K562 (cell line): Measurements from ENCODE around the gene CHCHD1. TPM values are rescaled to one million over a fixed set of nuclear protein-coding genes. Genes with fewer than 3 reads are reported as not detected.
A peak's percentile ranks its signal among the peaks of the same experiment; 100 is the strongest.

Experiments
- COPS2 ChIP-seq: fragments of 450-650 bp; conservative IDR thresholded peaks from 2 replicates; pipeline ENCODE4 v1.6.1; 2016; ENCODE audit warnings: mild to moderate bottlenecking, moderate library complexity
- FOXA1 ChIP-seq: fragments of 450-650 bp; IDR thresholded peaks from 2 replicates; pipeline ENCODE4 v1.6.1; 2016; ENCODE audit warnings: mild to moderate bottlenecking, borderline replicate concordance
- HDAC2 ChIP-seq: fragments of 450-650 bp; IDR thresholded peaks from 2 replicates; pipeline ENCODE4 v1.6.1; 2016; ENCODE audit warnings: mild to moderate bottlenecking
- HDAC8 ChIP-seq: fragments of 450-650 bp; IDR thresholded peaks from 2 replicates; pipeline ENCODE4 v1.6.1; 2016; ENCODE audit warnings: mild to moderate bottlenecking, missing genetic modification characterization, moderate library complexity, missing compliant biosample characterization
- HMGXB4 ChIP-seq: sonication (generic); formaldehyde crosslinking; IDR thresholded peaks from 2 replicates; pipeline ENCODE4 v1.8.1; 2023; ENCODE audit warnings: mild to moderate bottlenecking, missing genetic modification reagents
- MBD1 ChIP-seq: fragments of 250-450 bp; sonication (Bioruptor Pico); IDR thresholded peaks from 2 replicates; pipeline ENCODE4 v1.8.0; 2022; ENCODE audit warnings: inconsistent platforms
- MTA3 ChIP-seq: fragments of 450-650 bp; formaldehyde crosslinking; IDR thresholded peaks from 2 replicates; pipeline ENCODE4 v1.6.1; 2017; ENCODE audit warnings: mild to moderate bottlenecking, borderline replicate concordance
- NUFIP1 ChIP-seq: fragments of 450-650 bp; IDR thresholded peaks from 2 replicates; pipeline ENCODE4 v1.6.1; 2018; ENCODE audit not compliant: partially characterized antibody
- POLR2AphosphoS5 ChIP-seq: IDR thresholded peaks from 2 replicates; pipeline ENCODE4 v1.6.1; 2011; ENCODE audit warnings: mild to moderate bottlenecking, low read depth, low read length, moderate library complexity; ENCODE audit not compliant: control insufficient read depth, insufficient read depth
- PTBP1 ChIP-seq: fragments of 200-400 bp; formaldehyde crosslinking; IDR thresholded peaks from 2 replicates; pipeline ENCODE4 v1.6.1; 2017; ENCODE audit warnings: low read depth, low read length
- RAD21 ChIP-seq, 2 experiments: fragments of 250-450 bp in 1 of 2; fragments of 450-650 bp in 1 of 2; sonication (Bioruptor Pico) in 1 of 2; formaldehyde crosslinking in 1 of 2; IDR thresholded peaks in 1 of 2; conservative IDR thresholded peaks in 1 of 2; 2 replicates each; pipeline versions ENCODE4 v1.4.0 to v1.8.0; 2020 to 2022; ENCODE audit warnings: mild to moderate bottlenecking in 2 of 2, moderate library complexity in 1 of 2
- RBBP5 ChIP-seq: fragments of 200-600 bp; sonication (generic); IDR thresholded peaks from 2 replicates; pipeline ENCODE4 v1.6.1; 2012; ENCODE audit warnings: borderline replicate concordance, mild to moderate bottlenecking, low read length, control low read depth, inconsistent platforms; ENCODE audit not compliant: insufficient read depth, poor library complexity, severe bottlenecking
- SMAD1 ChIP-seq: fragments of 150-350 bp; IDR thresholded peaks from 2 replicates; pipeline ENCODE4 v1.6.1; 2014; ENCODE audit warnings: low read length, low read depth; ENCODE audit not compliant: partially characterized antibody
- SRF ChIP-seq, 2 experiments: fragments of 250-450, 450-650 bp in 1 of 2; sonication (Bioruptor Pico) in 1 of 2; sonication (generic) in 1 of 2; formaldehyde crosslinking; IDR thresholded peaks; 2 replicates each; pipeline versions ENCODE4 v1.5.0 to v1.5.1; 2020 to 2022; ENCODE audit warnings: mild to moderate bottlenecking in 1 of 2, missing genetic modification reagents in 1 of 2
- THAP7 ChIP-seq: fragments of 250-450 bp; sonication (Bioruptor Pico); IDR thresholded peaks from 2 replicates; pipeline ENCODE4 v1.5.0; 2021
- TRIM24 ChIP-seq, 2 experiments: fragments of 450-650 bp; IDR thresholded peaks; 2 replicates each; pipeline ENCODE4 v1.6.1; 2016
- UBTF ChIP-seq, 2 experiments: IDR thresholded peaks; 2 replicates each; pipeline ENCODE4 v1.6.1; 2012; ENCODE audit warnings: improper control_type of control experiment in 2 of 2, low read depth in 2 of 2, low read length in 2 of 2, borderline replicate concordance in 1 of 2
- ZBTB34 ChIP-seq: fragments of 250-450 bp; sonication (Bioruptor Pico); IDR thresholded peaks from 2 replicates; pipeline ENCODE4 v1.8.0; 2021; ENCODE audit warnings: mild to moderate bottlenecking, moderate library complexity
- ZNF224 ChIP-seq: sonication (generic); formaldehyde crosslinking; IDR thresholded peaks from 2 replicates; pipeline ENCODE4 v1.8.0; 2022; ENCODE audit warnings: mild to moderate bottlenecking, missing genetic modification reagents
- polyA plus RNA-seq, 8 experiments: library from polyadenylated mRNA; depleted of rRNA in 4 of 8; stranded (reverse) in 5 of 8; unstranded in 3 of 8; fragments of >200 nt; fragmentation: Nextera tagmentation in 2 of 8; fragmentation: Illumina TruSeq in 1 of 8; extraction: Ambion mirVana in 2 of 8; extraction: Trizol in 1 of 8; gene quantifications; 2 replicates each; pipeline versions ENCODE4 v1.2.1 to v1.2.3, GENCODE V29; 2011 to 2014; ENCODE audit warnings: inconsistent platforms in 1 of 8, missing spikeins in 1 of 8
- total RNA-seq, 7 experiments: library from RNA; depleted of rRNA in 6 of 7; stranded (reverse); fragments of >200 nt in 6 of 7; fragmentation: Illumina TruSeq in 2 of 7; extraction: Trizol in 2 of 7; gene quantifications; 2 replicates each; pipeline versions ENCODE4 v1.2.1 to v1.2.3, GENCODE V29; 2011 to 2021; ENCODE audit warnings: low replicate concordance in 1 of 7

CHCHD1 gene
- total and polyA plus RNA-seq, 9 of the 15 experiments (the other 6 are each of a cell fraction or from before 2014, with no cell fraction given), result 52.9 to 126 (median 83.4) TPM

GRCh38 chr10:73785721-73786511, 4.1 kb downstream of the CHCHD1 start (continued):
- TF ChIP-seq MBD1 (CRISPR knock-in tag) (no peak), UBTF (IDR thresholded peaks at IDR 0.05; ENCODE audit: borderline replicate concordance in 1 of 2, low read depth in 2 of 2, low read length in 2 of 2) (peak in 1 of 2 experiments; percentile 89; a peak in 2 of 4 replicates), ZNF224 (no peak), COPS2 (no peak), MTA3 (peak; percentile 29; the same call in 1 of the 2 replicates), HDAC2 (peak; percentile 77), PTBP1 (no peak), RAD21 (CRISPR knock-in tag; conservative IDR thresholded peaks at IDR 0.05 in 1 of 2, IDR thresholded peaks at IDR 0.05 in 1 of 2) (peak in 1 of 2 experiments; percentile 10; a peak in 1 of 4 replicates), HDAC8 (no peak), SRF (CRISPR knock-in tag; IDR thresholded peaks at IDR 0.05) (peak in 1 of 2 experiments; percentile 62; a peak in 1 of 4 replicates), RBBP5 (peak; percentile 29), FOXA1 (no peak), ZBTB34 (CRISPR knock-in tag) (no peak), NUFIP1 (no peak), TRIM24 (IDR thresholded peaks at IDR 0.05) (no peak), THAP7 (CRISPR knock-in tag) (no peak), HMGXB4 (CRISPR knock-in tag) (peak; percentile 44; the same call in 1 of the 2 replicates), SMAD1 (no peak), POLR2AphosphoS5 (no peak)
